CD4-positive, alpha-beta T cell (primary cell): ENCODE data around the gene FSTL4. TPM values are rescaled to one million over a fixed set of nuclear protein-coding genes. Genes with fewer than 3 reads are reported as not detected.

Experiments used
- ATAC-seq: fragments of 200-7000 bp; cut with Tn5 transposase; one replicate; pipeline ENCODE4 v1.10.0; 2022; ENCODE audit warnings: mild to moderate bottlenecking; ENCODE audit not compliant: poor library complexity
- CTCF ChIA-PET: fragments of 350-600 bp; sonication (Branson Sonifier 250); formaldehyde crosslinking; loops from one replicate; lab custom pipeline; 2021; ENCODE audit warnings: antibody characterized with exemption, inconsistent platforms; lab: Charles Lee
- POLR2A ChIA-PET: fragments of 350-600 bp; sonication (Branson Sonifier 250); formaldehyde crosslinking; loops from one replicate; lab custom pipeline; 2021; ENCODE audit warnings: antibody characterized with exemption, inconsistent platforms; lab: Charles Lee
- DNase-seq, 14 experiments: peaks; one replicate each; pipeline ENCODE4 v3.0.0-alpha.2; 2013 to 2020; ENCODE audit warnings: mixed read lengths in 2 of 14
- H3K27ac ChIP-seq, 2 donors: one replicate each; pipeline versions ENCODE4 v1.5.1 to v1.7.0; 2013; ENCODE audit warnings: low read length in 2 of 2, low read depth in 1 of 2, mild to moderate bottlenecking in 1 of 2
- H3K27me3 ChIP-seq, 2 experiments: 1 replicate in 1 of 2; 2 replicates in 1 of 2; pipeline versions ENCODE4 v1.6.1 to v1.7.0; 2013; ENCODE audit warnings: low read length in 2 of 2, control low read depth in 1 of 2, mild to moderate bottlenecking in 1 of 2, moderate library complexity in 1 of 2; ENCODE audit not compliant: insufficient read depth in 2 of 2, control insufficient read depth in 1 of 2
- H3K36me3 ChIP-seq: one replicate; pipeline ENCODE4 v1.6.1; 2013; ENCODE audit warnings: low read length, control low read depth; ENCODE audit not compliant: insufficient read depth
- H3K4me1 ChIP-seq: one replicate; pipeline ENCODE4 v1.6.1; 2013; ENCODE audit warnings: low read length, control low read depth; ENCODE audit not compliant: insufficient read depth
- H3K4me3 ChIP-seq: one replicate; pipeline ENCODE4 v1.5.1; 2013; ENCODE audit warnings: mild to moderate bottlenecking, low read length, moderate library complexity
- H3K9me3 ChIP-seq, 2 experiments: 1 replicate in 1 of 2; 2 replicates in 1 of 2; pipeline versions ENCODE4 v1.6.1 to v1.7.0; 2013; ENCODE audit warnings: low read length in 2 of 2, mild to moderate bottlenecking in 2 of 2, control low read depth in 1 of 2, moderate library complexity in 1 of 2; ENCODE audit not compliant: control insufficient read depth in 1 of 2, insufficient read depth in 1 of 2
- H3K27ac Mint-ChIP-seq: one replicate; pipeline ENCODE4 v1.8.0; 2020; ENCODE audit warnings: mixed read lengths
- H3K27me3 Mint-ChIP-seq: one replicate; pipeline ENCODE4 v1.8.0; 2021; ENCODE audit warnings: mixed read lengths
- H3K36me3 Mint-ChIP-seq: one replicate; pipeline ENCODE4 v1.8.0; 2021; ENCODE audit warnings: low read depth, mixed read lengths
- H3K4me1 Mint-ChIP-seq: one replicate; pipeline ENCODE4 v1.8.0; 2021; ENCODE audit warnings: low read depth, mixed read lengths
- H3K4me3 Mint-ChIP-seq: one replicate; pipeline ENCODE4 v1.8.0; 2020; ENCODE audit warnings: mild to moderate bottlenecking, mixed read lengths
- H3K9me3 Mint-ChIP-seq: one replicate; pipeline ENCODE4 v1.8.0; 2020; ENCODE audit warnings: mixed read lengths
- CTCF ChIP-seq: fragments of 200-600 bp; IDR thresholded peaks from one replicate; pipeline ENCODE4 v1.8.0; 2022; ENCODE audit warnings: antibody characterized with exemption, mild to moderate bottlenecking
- intact Hi-C, 2 experiments: fragments of 100-400 bp; cut with DNase I in 1 of 2; cut with micrococcal nuclease in 1 of 2; formaldehyde crosslinking; loops; one replicate each; pipeline versions ENCODE4 v1.15.1 to v1.9.0; 2023 to 2025; cut with DNase I, micrococcal nuclease
- total RNA-seq, 174 experiments: library from RNA in 2 of 174; stranded (reverse) in 2 of 174; gene quantifications; one replicate each; pipeline ENCODE4 v1.2.3 and lab custom pipeline; 2021 to 2026

The FSTL4 gene
- total RNA-seq, 2 experiments from 2014 or later: not detected

DNA sequence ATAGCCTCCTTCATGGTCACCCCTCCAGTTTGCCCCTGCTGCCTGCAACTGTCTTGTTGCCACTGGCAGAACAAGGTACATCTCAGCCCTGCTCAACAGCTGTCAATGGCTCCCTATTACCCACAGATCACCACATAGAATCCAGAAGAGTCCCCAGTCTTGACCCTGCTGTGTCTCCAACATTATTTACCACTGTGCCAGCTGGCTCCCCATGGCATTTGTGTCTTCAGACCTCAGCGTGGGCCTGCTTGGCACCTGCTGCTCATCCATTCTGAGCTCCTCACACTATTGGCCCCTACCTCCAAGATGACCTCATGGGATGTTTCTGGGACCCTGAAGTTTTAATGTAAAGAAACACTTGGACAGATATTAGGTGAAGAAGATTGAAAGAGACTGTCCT is 358.7 kb downstream of the FSTL4 start:
- TF ChIP-seq CTCF: no peak
- H3K27me3 ChIP-seq: no peaks in the 10 kb centered on the region
- Mint-ChIP-seq H3K4me3 (no peak overlapping the region), H3K9me3 (no peaks in the 10 kb centered on the region), H3K27ac (no peak overlapping the region), H3K4me1 (peaks cover 9% of the 10 kb centered on the region), H3K36me3 (no peaks in the 10 kb centered on the region), H3K27me3 (no peaks in the 10 kb centered on the region)
- H3K36me3 ChIP-seq: no peaks in the 10 kb centered on the region
- ChIA-PET CTCF (no interaction called here), POLR2A (no interaction called here)
- H3K9me3 ChIP-seq: no peaks in the 10 kb centered on the region
- DNase-seq (no peak), ATAC-seq (no peak)
- no peak overlapping the region for H3K27ac ChIP-seq
- intact Hi-C loops: no loop called here
- H3K4me3 ChIP-seq: no peak overlapping the region
- H3K4me1 ChIP-seq: no peaks in the 10 kb centered on the region

- POLR2A ChIA-PET: no interaction called here
- H3K4me3 Mint-ChIP-seq: no peak overlapping the region
- H3K36me3 ChIP-seq: no peaks in the 10 kb centered on the region
- intact Hi-C loops: no loop called here
- no peaks in the 10 kb centered on the region for H3K9me3 Mint-ChIP-seq
- H3K36me3 Mint-ChIP-seq: no peaks in the 10 kb centered on the region
- H3K9me3 ChIP-seq: no peaks in the 10 kb centered on the region
- H3K27ac ChIP-seq: no peak overlapping the region
- H3K4me1 Mint-ChIP-seq: peaks cover 5% of the 10 kb centered on the region
- H3K27me3 Mint-ChIP-seq: no peaks in the 10 kb centered on the region
- DNase-seq (no peak), ATAC-seq (no peak)
- H3K4me3 ChIP-seq: no peak overlapping the region
- TF ChIP-seq CTCF: no peak
- no peaks in the 10 kb centered on the region for H3K27me3 ChIP-seq
- H3K4me1 ChIP-seq: no peaks in the 10 kb centered on the region
- CTCF ChIA-PET: no interaction called here
- H3K27ac Mint-ChIP-seq: no peak overlapping the region
Measured at GRCh38 chr5:133253070-133253469, 359.3 kb downstream of the FSTL4 start.

- no peak for TF ChIP-seq CTCF
- ATAC-seq: no peak
- Histone ChIP-seq H3K4me1 (no peaks in the 10 kb centered on the region), H3K27me3 (no peaks in the 10 kb centered on the region), H3K4me3 (no peak overlapping the region), H3K27ac (no peak overlapping the region), H3K36me3 (no peaks in the 10 kb centered on the region), H3K9me3 (no peaks in the 10 kb centered on the region)
- intact Hi-C loops: no loop called here
- POLR2A ChIA-PET: no interaction called here
- no peaks in the 10 kb centered on the region for H3K4me1 Mint-ChIP-seq
- H3K4me3 Mint-ChIP-seq: no peak overlapping the region
- no peaks in the 10 kb centered on the region for H3K36me3 Mint-ChIP-seq
- DNase-seq: no peak
- CTCF ChIA-PET: no interaction called here
- H3K27ac Mint-ChIP-seq: no peak overlapping the region
- no peaks in the 10 kb centered on the region for H3K9me3 Mint-ChIP-seq
- no peaks in the 10 kb centered on the region for H3K27me3 Mint-ChIP-seq
Measured at GRCh38 chr5:133252133-133252480, 360.2 kb downstream of the FSTL4 start.
